Naive thymus-derived CD4-positive, alpha-beta T cell (primary cell): ENCODE measurements around the gene DUS2. TPM values are rescaled to one million over a fixed set of nuclear protein-coding genes. Genes with fewer than 3 reads are reported as not detected.

ENCODE experiments used
- ATAC-seq: fragments of 150-1000 bp; cut with Tn5 transposase; 2 replicates; pipeline ENCODE4 v1.10.0; 2021; ENCODE audit warnings: mild to moderate bottlenecking, moderate library complexity
- CTCF ChIA-PET: fragments of 350-600 bp; sonication (Branson Sonifier 250); formaldehyde crosslinking; loops from one replicate; lab custom pipeline; 2021; ENCODE audit warnings: antibody characterized with exemption; lab: Charles Lee
- POLR2A ChIA-PET: fragments of 350-600 bp; sonication (Branson Sonifier 250); formaldehyde crosslinking; loops from one replicate; lab custom pipeline; 2021; ENCODE audit warnings: antibody characterized with exemption, inconsistent platforms; lab: Charles Lee
- DNase-seq, 9 donors: peaks; one replicate each; pipeline versions ENCODE4 v3.0.0 to v3.0.0-alpha.2; 2020 to 2022; ENCODE audit warnings: mixed read lengths in 1 of 9
- H3K27ac ChIP-seq: one replicate; pipeline ENCODE4 v1.7.0; 2013; ENCODE audit warnings: mild to moderate bottlenecking, low read depth, low read length, moderate library complexity
- H3K27me3 ChIP-seq, 2 donors: one replicate each; pipeline ENCODE4 v1.7.0; 2013; ENCODE audit warnings: low read length in 2 of 2, mild to moderate bottlenecking in 2 of 2, moderate library complexity in 2 of 2; ENCODE audit not compliant: control insufficient read depth in 2 of 2, insufficient read depth in 2 of 2
- H3K36me3 ChIP-seq, 3 experiments: 1 replicate in 2 of 3; 2 replicates in 1 of 3; pipeline ENCODE4 v1.7.0; 2013; ENCODE audit warnings: low read length in 3 of 3, mild to moderate bottlenecking in 3 of 3, moderate library complexity in 1 of 3; ENCODE audit not compliant: insufficient read depth in 3 of 3, control insufficient read depth in 2 of 3
- H3K4me1 ChIP-seq, 2 donors: one replicate each; pipeline ENCODE4 v1.7.0; 2013; ENCODE audit warnings: low read length in 2 of 2, mild to moderate bottlenecking in 2 of 2, moderate library complexity in 1 of 2; ENCODE audit not compliant: control insufficient read depth in 2 of 2, insufficient read depth in 2 of 2
- H3K4me3 ChIP-seq: 2 replicates; pipeline ENCODE4 v1.7.0; 2013; ENCODE audit warnings: mild to moderate bottlenecking, low read length
- H3K9me3 ChIP-seq, 3 experiments: 1 replicate in 2 of 3; 2 replicates in 1 of 3; pipeline ENCODE4 v1.7.0; 2013; ENCODE audit warnings: low read length in 3 of 3; ENCODE audit not compliant: control insufficient read depth in 2 of 3
- H3K27ac Mint-ChIP-seq, 9 donors: one replicate each; pipeline ENCODE4 v1.8.0; 2020 to 2022; ENCODE audit warnings: mixed read lengths in 9 of 9, mild to moderate bottlenecking in 8 of 9, moderate library complexity in 5 of 9, inconsistent platforms in 2 of 9
- H3K27me3 Mint-ChIP-seq, 5 donors: one replicate each; pipeline ENCODE4 v1.8.0; 2021 to 2022; ENCODE audit warnings: mixed read lengths in 5 of 5, mild to moderate bottlenecking in 1 of 5
- H3K36me3 Mint-ChIP-seq, 5 donors: one replicate each; pipeline ENCODE4 v1.8.0; 2020 to 2022; ENCODE audit warnings: mixed read lengths in 5 of 5, mild to moderate bottlenecking in 3 of 5, inconsistent platforms in 1 of 5
- H3K4me1 Mint-ChIP-seq, 7 donors: one replicate each; pipeline ENCODE4 v1.8.0; 2020 to 2022; ENCODE audit warnings: mixed read lengths in 7 of 7, mild to moderate bottlenecking in 3 of 7, inconsistent platforms in 1 of 7
- H3K4me3 Mint-ChIP-seq, 10 donors: one replicate each; pipeline ENCODE4 v1.8.0; 2020 to 2022; ENCODE audit warnings: mild to moderate bottlenecking in 10 of 10, mixed read lengths in 10 of 10, moderate library complexity in 6 of 10, inconsistent platforms in 2 of 10
- H3K9me3 Mint-ChIP-seq, 11 donors: one replicate each; pipeline ENCODE4 v1.8.0; 2020 to 2022; ENCODE audit warnings: mixed read lengths in 11 of 11, mild to moderate bottlenecking in 4 of 11, inconsistent platforms in 1 of 11, moderate library complexity in 1 of 11
- intact Hi-C, 2 donors: fragments of 100-400 bp; cut with micrococcal nuclease; formaldehyde crosslinking; loops; one replicate each; pipeline ENCODE4 v1.15.1; 2023
- polyA plus RNA-seq, 2 donors: library from polyadenylated mRNA; unstranded; fragments of 300-500 nt; fragmentation: Illumina TruSeq; gene quantifications; one replicate each; pipeline ENCODE4 v1.2.3, GENCODE V29; 2021
- total RNA-seq, 6 experiments: library from RNA in 5 of 6; stranded (reverse) in 5 of 6; gene quantifications; 1 replicate in 5 of 6; 2 replicates in 1 of 6; pipeline ENCODE4 v1.2.3 and lab custom pipeline; 2021 to 2026

The DUS2 gene
- total and polyA plus RNA-seq, 7 experiments from 2014 or later = 8.7 to 25.9 (median 15.3) TPM

DNA sequence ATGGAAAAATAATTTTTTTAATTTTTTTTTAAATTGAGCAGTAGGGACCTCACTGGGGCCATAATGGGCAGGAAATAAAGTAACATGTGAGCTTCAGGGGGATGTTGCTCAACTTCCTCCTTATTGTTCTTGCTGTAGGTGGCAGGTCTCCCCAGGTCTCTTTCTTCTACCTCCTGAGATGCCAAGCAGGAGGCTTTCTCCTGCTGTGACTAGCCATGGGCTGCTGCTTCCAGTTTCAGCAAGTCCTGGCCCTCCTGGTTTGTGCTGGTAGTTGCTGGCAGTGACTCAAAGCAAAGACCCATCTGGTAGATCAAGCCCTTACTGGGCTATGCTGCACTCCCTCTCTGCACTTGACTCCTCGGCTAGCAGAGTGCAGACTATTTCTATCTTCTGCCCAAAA, 9.6 kb upstream of the DUS2 start:
- no peaks in the 10 kb centered on the region for H3K4me1 ChIP-seq
- no peak overlapping the region for H3K27ac ChIP-seq
- intact Hi-C loops = no loop called here
- no peaks in the 10 kb centered on the region for H3K9me3 Mint-ChIP-seq
- H3K36me3 Mint-ChIP-seq = no peaks in the 10 kb centered on the region
- H3K9me3 ChIP-seq = no peaks in the 10 kb centered on the region
- H3K4me3 Mint-ChIP-seq = peak overlapping the region in 3 of 10 donors; percentile 19 to 43 (median 28)
- H3K4me1 Mint-ChIP-seq = peaks cover 12 to 30% (median 14%) of the 10 kb centered on the region in 7 donors
- ATAC-seq (peak; percentile 37), DNase-seq (no peak)
- H3K27me3 Mint-ChIP-seq = peaks cover 0 to 2% (median 0%) of the 10 kb centered on the region in 5 donors
- no peaks in the 10 kb centered on the region for H3K36me3 ChIP-seq
- no peak overlapping the region for H3K4me3 ChIP-seq
- H3K27ac Mint-ChIP-seq = peak overlapping the region in 6 of 9 donors; percentile 19 to 79 (median 50)
- ChIA-PET POLR2A (interaction anchor here (0.6 to 12.0 kb wide), 3 partner anchors 9 to 169 kb away, joined by 5 to 422 read pairs (median 27); partner anchors contain the start of genes DDX28, DPEP2 and DUS2), CTCF (interaction anchor here (0.7 to 0.9 kb wide), 2 partner anchors 12 to 15 kb away, joined by 3 read pairs; no protein-coding TSS in a partner anchor)
- H3K27me3 ChIP-seq = no peaks in the 10 kb centered on the region

DNA sequence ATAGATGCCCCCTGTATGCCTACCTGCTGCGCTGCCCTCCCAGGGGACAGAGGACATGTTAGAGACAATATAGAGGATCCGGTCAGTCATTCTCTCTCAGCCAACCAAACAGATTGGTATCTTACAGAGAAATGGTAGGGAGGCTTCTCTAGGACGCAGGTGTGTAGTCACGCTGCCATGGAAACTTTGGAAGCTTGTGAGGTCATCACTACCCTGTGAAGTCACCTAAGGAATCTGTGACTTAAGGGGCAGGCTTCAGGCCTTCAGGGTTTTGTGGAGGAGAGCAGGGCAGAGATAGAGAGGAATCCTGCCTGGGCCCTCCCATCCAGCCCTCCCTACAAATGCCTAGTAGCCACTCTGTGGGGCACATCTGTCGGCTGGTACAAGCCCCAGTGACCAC, 7.4 kb upstream of the DUS2 start, which contains the start of gene DPEP2NB:
Gene DPEP2NB, minus strand, starts transcription at position 231 of the 400 bp plus-strand sequence. Its CDS starts 141 bp downstream, at position 90.
- Histone ChIP-seq H3K9me3 (no peaks in the 10 kb centered on the region), H3K4me3 (no peak within 1 kb of the TSS), H3K27ac (no peak within 1 kb of the TSS), H3K4me1 (no peaks in the 10 kb centered on the region), H3K36me3 (peaks cover 0 to 4% (median 0%) of the 10 kb centered on the region in 3 experiments), H3K27me3 (no peaks in the 10 kb centered on the region)
- DNase-seq = no peak
- ChIA-PET CTCF (no interaction called here), POLR2A (interaction anchor here (12.0 kb wide), 1 partner anchor 17 kb away, joined by 422 read pairs; the partner anchor contains the start of gene DPEP2)
- Mint-ChIP-seq H3K4me3 (no peak within 1 kb of the TSS), H3K36me3 (peaks cover 0 to 3% (median 0%) of the 10 kb centered on the region in 5 donors), H3K27me3 (peaks cover 0 to under 1% (median 0%) of the 10 kb centered on the region in 5 donors), H3K4me1 (peaks cover 6 to 18% (median 13%) of the 10 kb centered on the region in 7 donors), H3K9me3 (no peaks in the 10 kb centered on the region), H3K27ac (peak within 1 kb of the TSS in 3 of 9 donors; percentile 36 to 72 (median 51))
- intact Hi-C loops = no loop called here
- no peak for ATAC-seq

DNA sequence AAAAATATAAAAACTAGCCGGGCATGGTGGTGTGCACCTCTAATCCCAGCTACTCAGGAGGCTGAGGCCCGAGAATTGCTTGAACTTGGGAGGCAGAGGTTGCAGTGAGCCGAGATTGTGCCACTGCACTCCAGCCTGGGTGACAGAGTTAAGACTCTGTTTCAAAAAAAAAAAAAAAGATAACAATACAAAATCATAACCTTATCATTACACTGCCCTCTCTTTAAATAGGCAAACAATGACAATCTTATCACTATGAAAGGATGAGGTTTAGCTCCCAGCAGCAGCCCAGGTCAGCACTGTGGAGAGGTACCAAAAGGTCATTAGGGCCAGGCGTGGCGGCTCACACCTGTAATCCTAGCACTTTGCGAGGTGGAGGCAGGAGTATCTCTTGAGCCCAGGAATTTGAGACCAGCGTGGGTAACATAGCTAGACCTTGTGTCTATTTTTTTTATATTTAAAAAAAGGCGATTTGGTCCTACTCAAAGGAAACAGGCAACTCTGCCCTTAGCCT, 3.9 kb upstream of the DUS2 start:
- peaks cover 0 to 7% (median 0%) of the 10 kb centered on the region in 11 donors for H3K9me3 Mint-ChIP-seq
- CTCF ChIA-PET = interaction anchor here (0.7 kb wide), 1 partner anchor 176 kb away, joined by 3 read pairs; no protein-coding TSS in a partner anchor
- intact Hi-C loops = no loop called here
- Histone ChIP-seq H3K4me3 (no peak overlapping the region), H3K4me1 (peaks cover 16 to 21% of the 10 kb centered on the region in 2 donors), H3K27ac (no peak overlapping the region), H3K9me3 (no peaks in the 10 kb centered on the region), H3K27me3 (no peaks in the 10 kb centered on the region), H3K36me3 (peaks cover 0 to 20% (median 0%) of the 10 kb centered on the region in 3 experiments)
- ATAC-seq (no peak), DNase-seq (no peak)
- H3K4me3 Mint-ChIP-seq = no peak overlapping the region
- peaks cover 0 to 2% (median 0%) of the 10 kb centered on the region in 5 donors for H3K27me3 Mint-ChIP-seq
- H3K27ac Mint-ChIP-seq = no peak overlapping the region
- H3K4me1 Mint-ChIP-seq = peaks cover 9 to 37% (median 29%) of the 10 kb centered on the region in 7 donors
- POLR2A ChIA-PET = interaction anchor here (0.6 to 12.0 kb wide), 2 partner anchors 20 to 112 kb away, joined by 3 to 422 read pairs; partner anchors contain the start of gene DPEP2
- H3K36me3 Mint-ChIP-seq = peaks cover 0 to 10% (median 3%) of the 10 kb centered on the region in 5 donors

DNA sequence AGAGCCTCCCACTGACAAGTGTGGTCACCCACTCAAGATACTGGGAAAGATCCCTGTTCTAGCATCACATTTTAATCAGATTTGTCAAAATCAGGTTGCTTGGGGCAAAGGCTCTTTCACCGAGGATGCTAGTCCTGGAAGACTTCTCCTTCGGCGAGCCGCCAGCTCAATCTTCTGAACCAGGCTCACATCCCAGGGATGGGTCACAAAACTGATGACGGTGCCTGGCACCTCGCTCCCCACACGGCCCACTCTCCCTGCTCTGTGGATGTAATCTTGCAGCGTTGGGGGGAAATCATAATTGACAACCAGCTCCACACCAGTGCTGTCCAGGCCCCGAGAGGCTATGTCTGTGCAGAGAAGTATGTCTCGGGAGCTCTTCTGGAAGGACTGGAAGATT, 1.6 kb upstream of the DUS2 start:
- H3K27me3 ChIP-seq = no peaks in the 10 kb centered on the region
- ChIA-PET CTCF (interaction anchor here (0.6 to 2.4 kb wide), 8 partner anchors 9 to 251 kb away, joined by 3 to 10 read pairs (median 4); partner anchors contain the start of gene DPEP2), POLR2A (interaction anchor here (0.9 to 12.0 kb wide), 7 partner anchors 9 to 178 kb away, joined by 4 to 422 read pairs (median 9); partner anchors contain the start of genes DPEP2 and PSMB10)
- peak overlapping the region; percentile 92 for H3K27ac ChIP-seq
- peaks cover 0 to 14% (median 3%) of the 10 kb centered on the region in 5 donors for H3K36me3 Mint-ChIP-seq
- peaks cover 0 to 2% (median 0%) of the 10 kb centered on the region in 5 donors for H3K27me3 Mint-ChIP-seq
- peak overlapping the region in 4 of 9 donors; percentile 20 to 80 (median 50) for H3K27ac Mint-ChIP-seq
- no peaks in the 10 kb centered on the region for H3K9me3 ChIP-seq
- H3K4me3 ChIP-seq = peak overlapping the region; percentile 67
- no peak for DNase-seq
- H3K36me3 ChIP-seq = peaks cover 0 to 28% (median 0%) of the 10 kb centered on the region in 3 experiments
- H3K4me1 Mint-ChIP-seq = peaks cover 9 to 37% (median 31%) of the 10 kb centered on the region in 7 donors
- peaks cover 16 to 22% of the 10 kb centered on the region in 2 donors for H3K4me1 ChIP-seq
- H3K9me3 Mint-ChIP-seq = peaks cover 0 to 7% (median 0%) of the 10 kb centered on the region in 11 donors
- intact Hi-C loops = loop anchor here in 1 of 2 donors (5.0 kb wide), 1 partner anchor 61 kb away; no protein-coding TSS in a partner anchor
- peak overlapping the region; percentile 88 to 100 (median 98) for H3K4me3 Mint-ChIP-seq
- no peak for ATAC-seq

DNA sequence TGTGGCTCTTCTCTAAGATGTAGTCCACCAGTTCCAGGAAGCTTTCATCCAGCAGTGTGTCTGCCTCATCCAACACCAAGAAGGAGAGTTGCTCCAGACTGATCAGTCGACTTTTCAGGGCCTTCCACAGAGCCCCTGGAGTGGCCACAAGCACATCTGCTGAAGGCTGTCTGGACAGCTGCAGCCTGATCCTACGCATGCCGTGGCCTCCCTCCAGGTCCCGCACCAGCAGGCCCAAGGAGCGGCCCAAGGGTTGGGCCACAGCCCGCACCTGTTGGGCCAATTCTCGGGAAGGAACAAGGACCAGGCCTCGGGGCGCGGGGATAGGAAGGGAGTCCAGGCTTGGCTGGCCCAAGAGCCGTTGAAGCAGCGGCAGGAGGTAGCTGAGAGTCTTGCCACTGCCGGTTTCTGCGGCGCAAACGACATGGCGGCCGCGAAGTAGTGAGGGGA, 781 bp upstream of the DUS2 start:
- H3K27ac ChIP-seq = peak overlapping the region; percentile 92

DNA sequence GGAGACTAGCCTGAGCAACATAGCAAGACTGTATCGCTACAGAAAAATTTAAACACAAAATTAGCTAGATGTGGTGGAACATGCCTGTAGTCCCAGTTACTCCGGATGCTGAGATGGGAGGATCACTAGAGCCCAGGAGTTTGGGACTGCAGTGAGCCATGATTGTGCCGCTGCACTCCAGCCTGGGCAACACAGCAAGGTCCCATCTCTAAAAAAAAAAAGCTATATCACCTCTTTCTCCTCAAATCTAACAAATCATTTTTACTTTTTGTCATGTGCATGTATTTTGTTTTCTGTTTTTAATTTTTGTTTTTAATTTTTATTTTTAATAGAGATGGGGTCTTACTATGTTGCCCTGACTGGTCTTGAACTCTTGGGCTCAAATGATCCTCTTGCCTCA, 5.9 kb downstream of the DUS2 start:
- POLR2A ChIA-PET = interaction anchor here (0.6 to 1.6 kb wide), 7 partner anchors 9 to 1414 kb away, joined by 3 to 6 read pairs (median 3); partner anchors contain the start of genes DPEP2, RANBP10 and TSNAXIP1
- intact Hi-C loops = no loop called here
- H3K4me3 ChIP-seq = no peak overlapping the region

More for the DNA sequence above, 781 bp upstream of the DUS2 start:
- ChIA-PET CTCF (interaction anchor here (0.6 to 2.4 kb wide), 11 partner anchors 10 to 402 kb away, joined by 3 to 10 read pairs (median 4); partner anchors contain the start of gene DPEP2), POLR2A (interaction anchor here (0.8 to 12.0 kb wide), 7 partner anchors 10 to 122 kb away, joined by 3 to 422 read pairs (median 9); partner anchors contain the start of genes DPEP2 and PSMB10)
- ATAC-seq (no peak), DNase-seq (peak in 1 of 9 donors; percentile 31)
- Mint-ChIP-seq H3K4me3 (peak overlapping the region; percentile 88 to 100 (median 98)), H3K9me3 (peaks cover 0 to 7% (median 0%) of the 10 kb centered on the region in 11 donors), H3K27ac (peak overlapping the region; percentile 80 to 100 (median 95)), H3K4me1 (peaks cover 9 to 38% (median 28%) of the 10 kb centered on the region in 7 donors), H3K36me3 (peaks cover 0 to 15% (median 4%) of the 10 kb centered on the region in 5 donors), H3K27me3 (peaks cover 0 to 2% (median 0%) of the 10 kb centered on the region in 5 donors)
- Histone ChIP-seq H3K9me3 (no peaks in the 10 kb centered on the region), H3K27me3 (no peaks in the 10 kb centered on the region), H3K36me3 (peaks cover 0 to 33% (median 0%) of the 10 kb centered on the region in 3 experiments), H3K4me1 (peaks cover 16 to 22% of the 10 kb centered on the region in 2 donors), H3K4me3 (peak overlapping the region; percentile 67)
- intact Hi-C loops = loop anchor here in 1 of 2 donors (2.0 to 5.0 kb wide), 3 partner anchors 54 to 180 kb away; partner anchors contain the start of genes SLC12A4 and THAP11

More for the DNA sequence above, 5.9 kb downstream of the DUS2 start:
- H3K27me3 ChIP-seq = no peaks in the 10 kb centered on the region
- H3K27ac ChIP-seq = no peak overlapping the region
- H3K9me3 Mint-ChIP-seq = no peaks in the 10 kb centered on the region
- ATAC-seq (no peak), DNase-seq (no peak)
- H3K4me3 Mint-ChIP-seq = no peak overlapping the region
- CTCF ChIA-PET = no interaction called here
- H3K27ac Mint-ChIP-seq = no peak overlapping the region
- peaks cover 3% of the 10 kb centered on the region in 2 donors for H3K4me1 ChIP-seq
- H3K36me3 ChIP-seq = peaks cover 0 to 33% (median 0%) of the 10 kb centered on the region in 3 experiments
- no peaks in the 10 kb centered on the region for H3K27me3 Mint-ChIP-seq
- peaks cover 12 to 21% (median 14%) of the 10 kb centered on the region in 7 donors for H3K4me1 Mint-ChIP-seq
- H3K9me3 ChIP-seq = no peaks in the 10 kb centered on the region
- H3K36me3 Mint-ChIP-seq = peaks cover 8 to 21% (median 10%) of the 10 kb centered on the region in 5 donors
